HG02973 (cell line): Measurements from ENCODE around the gene GCH1.
A peak's percentile ranks its signal among the peaks of the same experiment; 100 is the strongest.
"Not testable (repeated sequence)": the region's sequence is repeated elsewhere in the genome, so short reads cannot be mapped to it uniquely, and the experiment has no call there.

ENCODE experiments used
- ATAC-seq: cut with Tn5 transposase; IDR thresholded peaks from one replicate; pipeline ENCODE4 v1.9.1; 2021; ENCODE audit warnings: moderate library complexity; ENCODE audit not compliant: unreplicated experiment

Gene GCH1

DNA sequence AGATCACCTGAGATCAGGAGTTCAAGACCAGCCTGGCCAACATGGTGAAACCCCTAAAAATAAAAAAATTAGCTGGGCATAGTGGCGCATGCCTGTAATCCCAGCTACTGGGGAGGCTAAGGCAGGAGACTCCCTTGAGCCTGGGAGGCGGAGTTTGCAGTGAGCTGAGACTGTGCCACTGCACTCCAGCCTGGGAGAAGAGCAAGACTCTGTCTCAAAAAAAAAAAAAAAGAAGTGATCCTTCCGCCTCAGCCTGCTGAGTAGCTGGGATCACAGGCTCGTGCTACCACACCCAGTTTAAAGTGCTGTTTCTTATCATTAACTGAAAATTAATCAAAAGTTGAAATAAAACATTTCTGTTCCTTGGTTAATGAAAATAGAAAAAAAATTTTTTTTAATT is 6.3 kb upstream of the GCH1 start:
- ATAC-seq, result not testable (repeated sequence)

DNA sequence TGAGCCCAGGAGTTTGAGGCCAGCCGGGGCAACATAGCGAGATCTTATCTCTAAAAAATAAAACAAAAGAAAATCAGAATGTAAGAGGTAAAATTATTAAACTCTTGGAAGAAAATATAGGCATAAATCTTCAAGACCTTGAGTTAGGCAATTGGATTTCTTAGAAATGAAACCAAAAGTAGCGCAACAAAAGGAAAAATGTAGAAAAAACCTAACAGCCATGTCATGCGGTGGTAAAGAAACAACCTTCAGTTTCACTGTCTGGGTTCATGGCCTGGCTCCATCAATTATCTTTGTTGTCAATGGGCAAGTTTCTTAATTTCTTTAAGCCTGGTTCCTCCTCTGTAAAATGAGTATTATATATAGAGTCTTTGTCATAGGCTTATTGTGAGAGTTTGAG is 5.6 kb upstream of the GCH1 start:
- ATAC-seq, result no peak

DNA sequence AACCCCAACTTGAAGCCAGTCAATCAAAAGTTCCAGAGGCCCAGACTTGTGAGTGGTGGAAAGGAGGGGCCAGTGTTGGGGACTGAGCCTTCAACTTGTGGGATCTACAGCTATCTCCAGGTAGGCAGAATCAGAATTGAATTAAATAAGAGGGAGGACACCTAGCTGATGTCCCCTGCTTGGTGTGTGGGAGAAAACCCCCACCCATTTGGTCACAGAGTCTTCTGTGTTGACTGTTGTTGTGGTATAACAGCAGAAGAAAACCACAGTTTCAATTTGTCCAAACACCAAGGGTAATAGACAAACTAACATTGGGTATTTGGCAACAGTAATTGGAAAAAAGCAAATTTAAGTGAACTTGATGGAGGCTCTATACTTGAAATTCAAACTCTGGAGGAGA is 3.4 kb upstream of the GCH1 start:
- no peak for ATAC-seq

DNA sequence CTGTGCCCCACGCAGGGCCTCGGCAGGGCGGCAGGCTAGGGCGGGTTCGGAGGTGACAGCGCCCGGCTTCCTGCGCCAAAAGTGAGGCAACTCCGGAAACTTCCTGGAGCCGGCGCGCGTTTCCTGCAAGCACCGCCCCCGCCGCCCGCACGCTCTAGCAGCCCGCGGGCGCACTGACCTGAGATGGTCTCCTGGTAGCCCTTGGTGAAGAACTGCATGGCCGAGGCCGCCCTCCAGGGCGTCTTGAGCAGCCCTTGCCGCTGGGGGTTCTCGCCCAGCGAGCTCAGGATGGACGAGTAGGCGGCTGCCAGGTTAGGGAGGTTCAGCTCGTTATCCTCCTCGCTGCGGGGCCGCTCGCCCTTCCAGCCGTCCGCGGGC is 494 bp downstream of the GCH1 start:
- ATAC-seq, result peak; percentile 55

DNA sequence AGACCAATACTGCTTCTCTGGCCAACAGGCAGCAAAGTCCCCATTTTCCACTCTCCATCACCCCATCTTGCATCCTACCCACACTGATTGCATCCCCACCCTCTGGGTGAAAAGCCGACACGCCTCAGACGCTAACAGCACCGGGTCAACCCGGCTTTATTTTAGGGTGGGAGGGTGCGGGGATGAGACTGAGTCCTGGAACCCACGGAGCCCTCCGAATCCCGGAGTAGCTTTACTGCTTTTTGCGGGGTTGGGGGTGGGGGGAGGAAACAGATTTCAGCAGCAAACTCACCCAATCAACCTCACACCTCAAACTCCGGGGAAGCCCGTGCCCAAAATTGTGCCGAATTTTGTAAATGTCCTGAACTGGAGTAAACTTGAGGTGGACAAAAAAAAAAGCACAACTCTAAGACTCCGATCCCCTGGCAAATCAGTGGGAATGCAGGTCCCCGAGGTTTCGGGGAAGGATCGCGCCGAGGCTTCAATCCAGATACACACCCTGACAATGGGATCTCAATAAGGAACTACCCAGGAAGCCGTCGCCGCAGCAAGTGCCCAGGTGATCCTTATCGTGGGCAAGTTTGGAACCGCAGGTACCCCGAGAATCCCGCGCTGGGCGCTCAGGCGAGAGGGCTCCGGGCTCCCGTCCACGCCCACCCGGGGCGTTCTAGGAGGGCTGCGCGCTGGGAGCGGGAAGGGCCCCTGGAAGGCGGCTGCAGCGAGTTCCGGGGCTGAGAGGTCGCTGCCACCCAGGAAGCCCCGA is 1.1 kb downstream of the GCH1 start:
- no peak for ATAC-seq

DNA sequence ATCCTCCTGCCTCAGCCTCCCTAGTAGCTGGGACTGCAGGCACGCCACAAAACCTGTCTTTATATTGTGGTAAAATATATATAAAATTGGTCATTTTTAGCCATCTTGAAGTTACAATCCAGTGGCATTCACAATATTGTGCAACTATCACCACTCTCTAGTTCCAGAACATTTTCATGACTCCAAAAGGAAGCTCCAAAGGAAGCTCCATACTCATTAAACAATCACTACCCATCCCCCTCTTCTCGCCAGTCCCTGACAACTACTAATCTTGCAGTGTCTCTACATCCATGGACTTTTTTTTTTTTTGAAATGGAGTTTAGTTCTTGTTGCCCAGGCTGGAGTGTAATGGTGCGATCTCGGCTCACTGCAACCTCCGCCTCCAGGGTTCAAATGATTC is 3.1 kb downstream of the GCH1 start:
- ATAC-seq, result no peak

DNA sequence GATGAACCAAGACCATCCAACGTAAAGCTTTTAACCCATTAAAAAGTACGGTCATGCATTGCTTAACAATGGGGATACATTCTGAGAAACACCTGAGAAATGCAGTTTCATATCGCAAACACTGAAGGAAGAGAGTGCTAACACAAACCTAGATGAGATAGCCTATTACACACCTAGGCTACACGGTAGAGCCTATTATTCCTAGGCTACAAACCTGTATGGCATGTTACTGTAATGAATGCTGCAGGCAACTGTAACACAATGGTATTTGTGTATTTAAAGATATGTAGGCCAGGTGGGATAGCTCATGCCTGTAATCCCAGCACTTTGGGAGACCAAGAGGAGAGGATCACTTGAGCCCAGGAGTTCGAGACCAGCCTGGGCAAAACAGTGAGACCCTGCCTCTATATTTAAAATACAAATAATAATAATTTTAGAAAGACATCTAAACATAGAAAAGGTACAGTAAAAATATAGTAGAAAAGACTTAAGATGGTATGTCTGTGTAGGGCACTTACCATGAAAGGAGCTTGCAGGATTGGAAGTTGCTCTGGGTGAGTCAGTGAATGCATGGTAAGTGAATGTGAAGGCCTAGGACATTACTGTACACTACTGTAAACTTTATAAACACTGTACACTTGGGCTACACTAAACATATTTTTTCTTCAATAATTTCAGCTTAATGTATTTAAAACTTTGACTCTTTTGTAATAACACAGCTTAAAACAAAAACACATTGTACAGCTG is 4.6 kb downstream of the GCH1 start:
- not testable (repeated sequence) for ATAC-seq

DNA sequence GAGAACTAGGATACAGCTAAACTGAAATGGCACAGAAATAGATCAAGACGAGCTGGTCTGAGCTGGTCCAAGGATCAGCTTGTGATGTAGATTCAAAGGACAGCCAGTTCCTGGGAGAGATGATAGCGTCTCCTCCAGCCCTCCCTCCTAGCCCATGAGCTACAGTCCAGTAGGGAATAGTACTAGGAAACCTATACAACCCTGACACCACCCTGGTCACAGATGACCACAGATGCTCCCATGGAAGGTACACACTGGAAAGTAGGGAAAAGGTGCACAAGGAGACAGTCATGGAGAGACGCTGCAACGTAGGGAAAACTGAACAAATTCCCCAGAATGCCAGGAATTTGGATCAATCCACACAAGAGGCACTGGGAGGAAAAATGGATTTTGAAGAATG is 6.9 kb downstream of the GCH1 start:
- ATAC-seq, result no peak

DNA sequence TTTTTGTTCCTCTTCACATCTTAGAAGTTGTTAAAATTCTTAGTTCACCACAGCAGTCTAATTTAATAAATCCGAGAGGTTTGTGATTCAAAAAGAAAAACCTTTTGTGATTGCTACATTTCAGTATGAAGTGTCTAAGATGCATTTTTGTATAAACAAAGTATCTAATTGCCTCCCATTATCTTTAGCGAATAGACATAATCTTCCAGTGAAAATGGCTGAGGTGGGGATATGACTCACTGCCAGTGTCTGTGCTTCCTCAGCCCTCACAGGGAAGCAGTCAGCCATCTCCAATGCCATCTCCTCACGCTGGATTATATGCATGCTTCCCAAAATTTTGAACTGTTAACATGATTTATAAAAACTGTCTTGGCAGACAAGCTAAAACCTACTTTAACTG is 7.6 kb downstream of the GCH1 start:
- ATAC-seq, result no peak

DNA sequence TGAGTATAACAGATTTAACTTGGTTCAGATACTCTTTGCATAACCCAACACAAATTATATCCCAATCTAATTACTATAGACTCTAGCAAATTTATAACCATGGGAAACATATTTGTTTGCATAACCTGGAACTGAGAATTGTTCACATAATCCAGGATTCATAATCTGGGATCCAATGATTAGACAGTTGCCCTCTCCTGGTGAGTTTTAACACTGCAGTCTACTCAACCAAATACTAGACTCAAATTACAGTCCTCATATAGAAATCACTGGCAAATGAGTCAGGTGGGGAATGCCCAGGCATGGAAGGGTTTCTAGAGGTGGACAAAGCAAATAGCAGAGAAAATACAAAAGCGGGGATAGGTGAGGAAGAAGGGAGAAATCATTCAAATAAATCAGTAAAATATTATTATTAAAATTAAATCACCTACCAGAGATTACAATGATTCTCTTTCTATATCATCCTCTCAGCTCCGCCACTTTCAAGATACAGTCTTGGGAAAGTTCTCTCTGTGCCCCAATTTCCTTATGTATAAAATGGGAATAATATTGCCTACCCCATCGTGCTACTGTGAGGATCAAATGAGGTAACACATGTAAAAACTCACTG is 9.4 kb downstream of the GCH1 start:
- no peak for ATAC-seq

DNA sequence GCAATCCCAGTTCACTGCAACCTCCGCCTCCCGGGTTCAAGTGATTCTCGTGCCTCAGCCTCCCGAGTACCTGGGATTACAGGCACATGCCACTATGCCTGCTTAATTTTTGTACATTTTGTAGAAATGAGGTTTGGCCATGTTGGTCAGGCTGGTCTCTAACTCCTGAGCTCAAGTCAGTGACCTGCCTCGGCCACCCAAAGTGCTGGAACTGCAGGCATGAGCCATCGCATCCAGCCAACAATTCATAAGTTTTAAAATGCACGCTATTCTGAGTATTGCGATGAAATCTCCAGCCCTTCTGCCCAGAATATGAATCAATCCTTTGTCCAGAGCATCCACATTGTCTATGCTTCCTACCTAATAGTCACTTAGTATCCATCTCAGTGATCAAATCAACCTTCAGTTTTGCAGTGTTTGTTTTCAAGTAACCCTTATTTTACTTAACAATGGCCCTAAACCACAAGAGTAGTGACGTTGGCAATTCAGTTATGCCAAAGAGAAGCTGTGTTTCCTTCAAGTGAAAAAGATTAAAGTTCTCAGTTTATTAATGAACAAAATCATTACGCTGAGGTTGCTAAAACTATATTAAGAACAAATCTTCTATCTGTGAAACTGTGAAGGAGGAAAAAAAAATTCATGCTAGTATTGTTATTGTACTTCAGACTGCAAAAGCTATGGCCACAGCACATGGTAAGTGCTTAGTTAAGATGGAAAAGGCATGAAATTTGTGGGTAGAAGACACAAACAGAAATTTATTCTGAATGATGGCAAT is 11.0 kb downstream of the GCH1 start:
- no peak for ATAC-seq

DNA sequence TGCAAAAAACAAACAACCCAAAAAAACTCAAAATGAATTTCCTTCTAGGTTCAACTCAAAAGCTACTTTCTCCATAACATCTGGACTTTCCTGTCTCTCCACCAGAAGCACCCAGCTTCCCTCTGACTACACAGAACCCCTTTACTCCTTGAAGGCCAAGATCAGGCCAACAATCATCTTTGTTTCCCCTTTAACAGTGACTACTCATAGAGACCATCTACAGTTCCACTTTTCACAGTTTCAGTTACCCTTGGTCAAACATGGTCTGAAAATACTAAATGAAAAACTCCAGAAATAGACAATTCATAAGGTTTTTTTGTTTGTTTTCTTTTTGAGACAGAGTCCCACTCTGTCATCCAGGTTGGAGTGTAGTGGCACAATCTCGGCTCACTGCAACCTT is 11.8 kb downstream of the GCH1 start:
- ATAC-seq, result peak; percentile 78

DNA sequence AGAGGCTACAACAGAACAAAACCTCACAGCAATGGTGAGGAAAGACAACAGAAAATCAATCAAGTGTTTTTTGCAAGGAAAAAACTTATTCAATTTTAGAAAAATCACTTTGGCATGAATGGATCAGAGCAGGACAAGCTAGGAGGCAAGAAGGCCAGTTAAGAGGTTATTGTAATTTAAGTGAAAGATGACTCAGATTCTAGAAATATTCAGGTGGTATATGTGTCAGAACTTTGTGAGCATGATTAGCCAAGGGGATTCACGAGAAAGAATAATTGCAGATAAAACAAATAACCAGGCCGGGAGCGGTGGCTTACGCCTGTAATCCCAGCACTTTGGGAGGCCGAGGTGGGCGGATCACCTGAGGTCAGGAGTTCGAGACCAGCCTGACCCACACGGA is 12.7 kb downstream of the GCH1 start:
- no peak for ATAC-seq

DNA sequence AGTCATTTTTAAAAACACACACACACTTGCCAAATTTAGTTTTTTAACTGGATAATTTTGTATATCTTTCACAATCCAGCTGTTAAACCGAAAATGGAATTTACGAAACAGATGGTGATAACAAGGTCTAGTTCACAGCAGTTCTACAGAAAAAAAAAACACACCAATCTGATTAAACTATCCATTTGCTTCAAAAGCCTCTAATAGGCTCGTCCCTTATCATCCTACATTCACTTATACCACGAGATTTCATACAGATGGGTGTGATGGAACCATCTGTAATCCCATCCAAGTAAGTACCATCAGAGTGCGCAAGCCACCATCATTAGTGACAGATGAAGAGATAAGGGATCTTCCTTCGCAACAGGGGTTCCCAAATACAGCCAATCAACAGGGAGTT is 20.1 kb downstream of the GCH1 start:
- ATAC-seq, result no peak

DNA sequence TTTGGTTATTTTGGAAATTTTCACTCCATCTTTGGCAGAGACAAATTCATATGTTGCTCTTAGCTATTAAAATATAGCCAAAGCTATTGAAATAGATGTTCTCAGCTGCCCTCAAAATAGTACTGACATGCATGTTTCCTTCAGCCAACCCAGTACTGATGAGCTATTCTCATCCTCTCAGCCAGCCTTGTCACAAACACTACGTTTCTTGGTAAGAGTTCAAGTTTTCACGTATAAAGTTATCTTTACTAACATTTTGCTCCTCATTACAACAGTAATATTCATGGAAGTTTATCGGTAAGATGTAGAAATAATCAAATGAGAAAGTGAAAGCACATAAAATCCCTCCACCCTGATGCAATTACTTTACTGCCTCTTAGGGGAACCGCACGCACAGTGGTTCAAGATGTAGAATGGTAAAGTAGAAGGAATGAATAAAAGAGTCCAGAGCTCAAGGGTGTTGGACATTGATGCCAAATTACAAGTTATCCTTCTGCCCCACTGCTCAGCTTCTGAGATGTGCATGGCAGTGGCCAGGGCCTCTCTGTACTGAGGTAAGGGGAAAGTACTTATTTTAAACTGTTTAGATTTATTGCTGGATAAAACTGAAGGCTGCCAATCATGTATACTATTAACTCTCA is 20.7 kb downstream of the GCH1 start:
- no peak for ATAC-seq

DNA sequence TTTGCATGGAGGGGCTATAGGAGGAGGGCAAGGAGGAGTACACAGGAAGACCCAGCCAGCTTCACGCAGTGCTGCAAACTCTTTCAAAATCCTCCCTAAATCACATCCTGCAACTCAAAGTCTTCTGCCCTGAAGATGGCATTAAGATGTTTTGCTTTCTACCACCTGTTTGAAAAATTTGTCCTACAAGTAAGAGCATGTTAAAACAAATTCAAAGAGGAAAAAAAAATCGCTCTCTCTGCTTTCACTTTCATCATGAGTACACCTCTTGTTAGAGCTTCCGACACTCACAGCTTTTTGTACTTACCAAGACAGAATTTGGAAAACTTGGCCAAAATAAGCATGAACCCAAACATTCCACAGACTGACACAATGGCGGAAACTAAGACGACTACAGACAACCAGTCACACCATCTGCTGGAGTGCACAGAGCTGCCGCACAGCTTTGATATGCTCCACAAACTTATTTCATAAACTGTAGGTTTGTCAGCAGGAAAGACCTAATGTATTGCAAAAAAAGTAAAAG is 21.3 kb downstream of the GCH1 start:
- peak; percentile 38 for ATAC-seq

DNA sequence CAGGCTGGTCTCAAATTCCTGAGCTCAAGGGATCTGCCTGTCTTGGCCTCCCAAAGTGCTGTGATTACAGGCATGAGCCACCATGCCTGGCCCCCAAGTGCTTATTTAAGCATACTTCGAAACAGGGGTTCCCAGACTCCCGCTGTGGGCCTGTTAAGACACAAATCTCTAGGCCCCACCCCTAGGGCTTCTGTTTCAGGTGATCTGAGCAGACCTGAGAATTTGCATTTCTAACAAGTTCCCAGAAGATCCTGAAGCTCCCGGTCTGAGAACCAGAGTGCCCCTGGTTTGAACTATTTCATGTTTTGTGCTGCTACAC is 25.0 kb downstream of the GCH1 start:
- no peak for ATAC-seq

DNA sequence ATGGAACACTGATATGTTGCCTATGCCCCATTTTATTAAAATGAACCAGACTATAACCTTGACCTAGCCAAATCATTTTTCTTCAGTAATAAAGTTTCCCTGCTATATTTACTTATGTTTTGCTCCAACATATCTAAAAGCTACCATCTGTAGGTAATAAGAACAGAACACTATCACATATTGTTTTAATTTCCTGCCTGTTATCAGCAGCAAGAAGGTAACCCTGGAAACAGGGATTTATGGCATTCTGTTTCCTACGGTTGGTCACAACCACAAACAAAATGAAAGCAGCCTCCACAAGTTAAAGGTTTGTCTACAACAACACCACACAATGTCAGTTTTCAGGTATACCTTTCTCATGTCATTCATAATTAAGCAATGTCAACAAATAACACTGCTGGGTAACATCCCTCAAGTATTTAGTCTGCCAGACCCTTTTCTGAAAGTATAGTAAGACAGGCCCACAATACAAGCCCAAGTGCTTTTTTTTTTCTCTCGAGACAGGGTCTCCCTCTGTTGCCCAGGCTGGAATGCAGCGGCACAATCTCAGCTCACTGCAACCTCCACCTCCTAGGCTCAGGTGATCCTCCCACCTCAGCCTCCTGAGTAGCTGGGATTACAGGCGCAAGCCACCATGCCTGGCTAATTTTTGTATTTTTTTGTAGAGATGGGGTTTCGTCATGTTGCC is 25.5 kb downstream of the GCH1 start:
- no peak for ATAC-seq

DNA sequence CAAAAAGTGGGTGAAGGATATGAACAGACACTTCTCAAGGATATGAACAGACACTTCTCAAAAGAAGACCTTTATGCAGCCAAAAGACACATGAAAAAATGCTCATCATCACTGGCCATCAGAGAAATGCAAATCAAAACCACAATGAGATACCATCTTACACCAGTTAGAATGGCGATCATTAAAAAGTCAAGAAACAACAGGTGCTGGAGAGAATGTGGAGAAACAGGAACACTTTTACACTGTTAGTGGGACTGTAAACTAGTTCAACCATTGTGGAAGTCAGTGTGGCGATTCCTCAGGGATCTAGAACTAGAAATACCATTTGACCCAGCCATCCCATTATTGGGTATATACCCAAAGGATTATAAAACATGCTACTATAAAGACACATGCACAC is 27.0 kb downstream of the GCH1 start:
- ATAC-seq, result not testable (repeated sequence)
